Mucosa of gallbladder (tissue), 1 donor: ENCODE data around the gene OR2W1. TPM values are rescaled to one million over a fixed set of nuclear protein-coding genes. Genes with fewer than 3 reads are reported as not detected.

Source experiments
- DNase-seq: peaks from one replicate; pipeline ENCODE4 v3.0.0-alpha.2; 2020; ENCODE audit warnings: low spot score
- total RNA-seq: library from RNA; stranded (reverse); gene quantifications from one replicate; pipeline ENCODE4 v1.2.1, GENCODE V29; 2021
- donor health status: DM: no; HTN: no; CAD: no.

Gene OR2W1
- total RNA-seq, 1 donor from 2014 or later: not detected

DNA sequence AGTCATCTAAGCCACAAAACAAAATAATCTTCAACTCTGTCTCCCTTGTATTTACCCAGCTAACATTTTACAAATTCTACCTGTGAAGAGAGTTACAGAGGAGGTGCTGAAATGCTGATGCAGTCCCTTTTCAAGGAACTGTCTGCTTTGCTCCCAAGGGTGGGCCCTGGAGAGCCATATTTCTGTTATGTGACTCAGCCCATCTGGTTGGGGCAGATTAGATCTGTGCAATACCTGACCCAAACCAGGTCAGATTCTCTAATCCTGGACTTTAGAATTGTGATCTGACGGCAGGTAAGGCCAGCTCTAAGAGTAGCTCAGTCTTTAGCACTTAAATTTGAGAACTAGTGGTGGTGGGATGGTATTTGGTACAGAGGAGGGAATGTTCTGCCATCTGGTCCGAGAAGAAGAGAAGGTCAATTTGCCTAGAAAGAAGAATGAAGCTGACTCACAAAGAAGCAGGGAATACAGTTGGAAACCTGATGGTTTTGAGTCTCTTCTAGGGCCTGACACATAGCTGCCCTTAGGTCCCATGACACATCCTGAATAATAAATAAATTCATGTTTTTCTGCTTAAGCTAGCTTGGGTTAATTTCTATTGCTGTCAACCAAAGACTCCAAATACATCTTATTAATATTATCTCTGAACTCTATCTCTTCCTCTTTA lies 48.0 kb downstream of the OR2W1 start:
- no peak for DNase-seq

DNA sequence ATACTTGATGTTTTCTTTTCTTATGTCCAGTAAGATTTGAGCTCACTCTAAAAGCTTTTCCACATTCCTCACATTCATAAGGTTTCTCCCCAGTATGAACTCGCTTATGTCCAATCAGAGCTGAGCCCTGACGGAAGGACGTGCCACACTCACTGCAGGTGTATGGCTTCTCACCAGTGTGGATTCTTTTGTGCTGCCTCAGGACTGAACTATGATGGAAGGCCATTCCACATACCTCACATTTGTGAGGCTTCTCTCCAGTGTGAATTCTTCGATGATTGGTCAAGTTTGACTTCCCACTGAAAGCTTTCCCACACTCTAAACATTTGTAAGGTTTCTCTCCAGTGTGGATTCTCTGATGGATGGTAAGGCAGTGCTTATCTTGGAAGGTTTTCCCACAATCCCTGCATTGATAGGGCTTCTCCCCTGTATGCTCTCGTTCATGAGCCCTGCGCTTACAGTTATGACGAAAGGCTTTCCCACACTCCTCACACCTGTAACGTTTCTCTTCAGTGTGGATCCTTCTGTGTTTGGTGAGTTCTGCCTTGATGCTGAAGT lies 49.8 kb downstream of the OR2W1 start:
- no peak for DNase-seq

Other genes starting within 250 kb of the OR2W1 start
- gene TRIM27, start 121.2 kb downstream of the OR2W1 start, total RNA-seq: 42.4 TPM
- gene ZNF311, start 39.9 kb downstream of the OR2W1 start, total RNA-seq: 2.8 TPM
- gene OR2B3, start 42.1 kb upstream of the OR2W1 start, total RNA-seq: not detected
- not detected for gene OR2J1, start 54.3 kb upstream of the OR2W1 start, total RNA-seq
- 0.06 TPM for gene OR2J3, start 62.9 kb upstream of the OR2W1 start, total RNA-seq
- gene OR2J2, start 125.7 kb upstream of the OR2W1 start, total RNA-seq: not detected